ENCODE data around the gene GLP1R.

Gene GLP1R

GRCh38 chr6:39047434-39048327 lies 900 bp upstream of the GLP1R start:
- no peak for DNase-seq

- no peak for DNase-seq
These were observed 1.1 kb downstream of the GLP1R start for GRCh38 chr6:39049575-39050283.

- DNase-seq: no peak
These were observed 2.0 kb downstream of the GLP1R start for GRCh38 chr6:39050453-39051112.

GRCh38 chr6:39051399-39052122 lies 3.0 kb downstream of the GLP1R start:
- no peak for DNase-seq

- no peak for DNase-seq
These were observed 4.5 kb downstream of the GLP1R start for GRCh38 chr6:39053016-39053624.

- DNase-seq: no peak
These were observed 5.4 kb downstream of the GLP1R start for GRCh38 chr6:39053854-39054576.

- DNase-seq: no peak
These were observed 6.1 kb downstream of the GLP1R start for GRCh38 chr6:39054577-39055142.

GRCh38 chr6:39055661-39056060 lies 7.1 kb downstream of the GLP1R start:
- no peak for DNase-seq

- no peak for DNase-seq
These were observed 7.6 kb downstream of the GLP1R start for GRCh38 chr6:39056191-39056590.

GRCh38 chr6:39056681-39057080 lies 8.1 kb downstream of the GLP1R start:
- no peak for DNase-seq

GRCh38 chr6:39057251-39058155 lies 8.9 kb downstream of the GLP1R start:
- DNase-seq: no peak

GRCh38 chr6:39058471-39059147 lies 10.0 kb downstream of the GLP1R start:
- DNase-seq: no peak

GRCh38 chr6:39059496-39060310 lies 11.1 kb downstream of the GLP1R start:
- DNase-seq: no peak

- no peak for DNase-seq
These were observed 12.0 kb downstream of the GLP1R start for GRCh38 chr6:39060467-39061160.

- no peak for DNase-seq
These were observed 12.6 kb downstream of the GLP1R start for GRCh38 chr6:39061182-39061581.

GRCh38 chr6:39061588-39061987 lies 13.0 kb downstream of the GLP1R start:
- no peak for DNase-seq

- DNase-seq: no peak
These were observed 13.6 kb downstream of the GLP1R start for GRCh38 chr6:39062014-39062740.
